A172 (cell line): ENCODE results near the gene UNC79. TPM values are rescaled to one million over a fixed set of nuclear protein-coding genes. Genes with fewer than 3 reads are reported as not detected.

Experiments
- DNase-seq: peaks from one replicate; pipeline ENCODE4 v3.0.0-alpha.2; 2015; ENCODE audit warnings: low spot score
- total RNA-seq: library from RNA; depleted of rRNA; stranded (reverse); fragments of >200 nt; shearing (Covaris generic); gene quantifications from 2 replicates; pipeline ENCODE4 v1.2.3, GENCODE V29; 2014; rRNA removed

Gene UNC79
- total RNA-seq, 1 experiment from 2014 or later = not detected

- no peak for DNase-seq
Observed at GRCh38 chr14:93749076-93749420, 318.3 kb downstream of the UNC79 start.

GRCh38 chr14:93751946-93752655 lies 321.4 kb downstream of the UNC79 start:
- no peak for DNase-seq

GRCh38 chr14:93752980-93753561 lies 322.3 kb downstream of the UNC79 start:
- DNase-seq = no peak

- no peak for DNase-seq
Observed at GRCh38 chr14:93753647-93754046, 322.9 kb downstream of the UNC79 start.

GRCh38 chr14:93757206-93757605 lies 326.5 kb downstream of the UNC79 start:
- no peak for DNase-seq

Other genes with a start within 250 kb of the UNC79 start
- 12.1 and 13.2 TPM in 2 replicates for gene MOAP1, start 246.0 kb upstream of the UNC79 start, total RNA-seq
- gene LYSET, start 245.6 kb upstream of the UNC79 start, total RNA-seq = 17.8 and 30.3 TPM in 2 replicates
- gene GON7, start 223.9 kb upstream of the UNC79 start, total RNA-seq = 27.8 and 34.1 TPM in 2 replicates
- gene UBR7, start 223.7 kb upstream of the UNC79 start, total RNA-seq = 28.0 and 46.8 TPM in 2 replicates
- gene BTBD7, start 97.9 kb upstream of the UNC79 start, total RNA-seq = 9.0 and 17.2 TPM in 2 replicates
- not detected in 2 replicates for gene COX8C, start 83.8 kb upstream of the UNC79 start, total RNA-seq